ACC112 (cell line): ENCODE measurements around the gene FBXL20.
"Not testable (repeated sequence)": the region's sequence is repeated elsewhere in the genome, so short reads cannot be mapped to it uniquely, and the experiment has no call there.

Source experiments
- H2AFZ ChIP-seq: fragments of 200-600 bp; sonication (generic); one replicate; pipeline ENCODE4 v1.6.0; 2017; ENCODE audit warnings: antibody characterized with exemption, low read length; ENCODE audit not compliant: unreplicated experiment
- H3K27ac ChIP-seq: fragments of 200-600 bp; sonication (generic); 2 replicates; pipeline ENCODE4 v1.5.1; 2014; ENCODE audit warnings: low read depth, mild to moderate bottlenecking, antibody characterized with exemption, low read length, moderate library complexity
- H3K27me3 ChIP-seq: fragments of 200-600 bp; sonication (generic); 2 replicates; pipeline ENCODE4 v1.6.1; 2014; ENCODE audit warnings: mild to moderate bottlenecking, antibody characterized with exemption, low read length, moderate library complexity, mixed read lengths; ENCODE audit not compliant: insufficient read depth
- H3K36me3 ChIP-seq: fragments of 200-600 bp; sonication (generic); 2 replicates; pipeline ENCODE4 v1.6.1; 2016; ENCODE audit warnings: mild to moderate bottlenecking, antibody characterized with exemption, low read length, moderate library complexity, mixed read lengths; ENCODE audit not compliant: insufficient read depth
- H3K4me1 ChIP-seq: fragments of 200-600 bp; sonication (generic); one replicate; pipeline ENCODE4 v1.6.1; 2016; ENCODE audit warnings: low read length, mixed read lengths; ENCODE audit not compliant: insufficient read depth, unreplicated experiment, control insufficient read depth
- H3K4me3 ChIP-seq: fragments of 200-600 bp; sonication (generic); 2 replicates; pipeline ENCODE4 v1.5.1; 2014; ENCODE audit warnings: mild to moderate bottlenecking, low read depth, low read length
- H3K79me2 ChIP-seq: fragments of 200-600 bp; sonication (generic); one replicate; pipeline ENCODE4 v1.6.0; 2016; ENCODE audit warnings: low read length; ENCODE audit not compliant: control insufficient read depth, unreplicated experiment, insufficient read depth

Gene FBXL20

GRCh38 chr17:39401412-39402243, at the start of gene FBXL20:
Gene FBXL20 (minus strand): TSS chr17:39401626. CDS start chr17:39401402, 224 bp downstream.
- no peaks in the 10 kb centered on the region for H3K36me3 ChIP-seq
- peak within 1 kb of the TSS; percentile 86 for H2AFZ ChIP-seq
- H3K4me3 ChIP-seq = peak within 1 kb of the TSS; percentile 80
- H3K27me3 ChIP-seq = no peaks in the 10 kb centered on the region
- H3K27ac ChIP-seq = peak within 1 kb of the TSS; percentile 32; the same call in 1 of the 2 replicates
- peaks cover 21% of the 10 kb centered on the region for H3K4me1 ChIP-seq
- peaks cover 14% of the 10 kb centered on the region for H3K79me2 ChIP-seq

GRCh38 chr17:39450847-39451581, 49.6 kb upstream of the FBXL20 start, which contains the start of gene MED1:
Gene MED1 (minus strand): TSS chr17:39451263. CDS start chr17:39451062, 201 bp downstream.
- peaks cover 38% of the 10 kb centered on the region for H3K79me2 ChIP-seq
- peaks cover 4% of the 10 kb centered on the region; the same call in 1 of the 2 replicates for H3K36me3 ChIP-seq
- peak within 1 kb of the TSS; percentile 87 for H3K4me3 ChIP-seq
- H3K27me3 ChIP-seq = no peaks in the 10 kb centered on the region
- peak within 1 kb of the TSS; percentile 69 for H2AFZ ChIP-seq
- H3K4me1 ChIP-seq = no peaks in the 10 kb centered on the region
- peak within 1 kb of the TSS; percentile 78 for H3K27ac ChIP-seq

GRCh38 chr17:39450051-39450450, 48.6 kb upstream of the FBXL20 start:
- Histone ChIP-seq H3K36me3 (peaks cover 4% of the 10 kb centered on the region; the same call in 1 of the 2 replicates), H3K4me1 (no peaks in the 10 kb centered on the region), H3K27me3 (no peaks in the 10 kb centered on the region), H2AFZ (no peak overlapping the region), H3K27ac (peak overlapping the region; percentile 78), H3K4me3 (peak overlapping the region; percentile 87), H3K79me2 (peaks cover 38% of the 10 kb centered on the region)

- Histone ChIP-seq H3K79me2 (peaks cover 38% of the 10 kb centered on the region), H3K27ac (no peak overlapping the region), H2AFZ (no peak overlapping the region), H3K4me1 (no peaks in the 10 kb centered on the region), H3K36me3 (peaks cover 14% of the 10 kb centered on the region), H3K4me3 (no peak overlapping the region), H3K27me3 (no peaks in the 10 kb centered on the region)
Observed at GRCh38 chr17:39447561-39447960, 46.1 kb upstream of the FBXL20 start.

GRCh38 chr17:39443326-39443725, 41.9 kb upstream of the FBXL20 start:
- H3K79me2 ChIP-seq = peaks cover 14% of the 10 kb centered on the region
- no peaks in the 10 kb centered on the region for H3K4me1 ChIP-seq
- H3K27ac ChIP-seq = no peak overlapping the region
- no peaks in the 10 kb centered on the region for H3K27me3 ChIP-seq
- no peak overlapping the region for H3K4me3 ChIP-seq
- H2AFZ ChIP-seq = no peak overlapping the region
- H3K36me3 ChIP-seq = peaks cover 33% of the 10 kb centered on the region

GRCh38 chr17:39439868-39440267, 38.4 kb upstream of the FBXL20 start:
- H2AFZ ChIP-seq, H3K4me1 ChIP-seq, H3K4me3 ChIP-seq, H3K79me2 ChIP-seq, H3K27ac ChIP-seq, H3K27me3 ChIP-seq: not testable (repeated sequence)
- H3K36me3 ChIP-seq = peaks cover 28% of the 10 kb centered on the region

GRCh38 chr17:39429600-39429999, 28.2 kb upstream of the FBXL20 start:
- H3K4me1 ChIP-seq = no peaks in the 10 kb centered on the region
- no peaks in the 10 kb centered on the region for H3K79me2 ChIP-seq
- H2AFZ ChIP-seq = no peak overlapping the region
- no peaks in the 10 kb centered on the region for H3K27me3 ChIP-seq
- no peak overlapping the region for H3K4me3 ChIP-seq
- no peak overlapping the region for H3K27ac ChIP-seq
- H3K36me3 ChIP-seq = peaks cover 11% of the 10 kb centered on the region

- Histone ChIP-seq H2AFZ (no peak overlapping the region), H3K27ac (no peak overlapping the region), H3K4me1 (no peaks in the 10 kb centered on the region), H3K27me3 (no peaks in the 10 kb centered on the region), H3K36me3 (peaks cover 24% of the 10 kb centered on the region), H3K4me3 (no peak overlapping the region), H3K79me2 (no peaks in the 10 kb centered on the region)
Observed at GRCh38 chr17:39416141-39416540, 14.7 kb upstream of the FBXL20 start.

GRCh38 chr17:39410279-39410678, 8.9 kb upstream of the FBXL20 start:
- H3K4me3 ChIP-seq = no peak overlapping the region
- H3K36me3 ChIP-seq = peaks cover 33% of the 10 kb centered on the region
- H3K4me1 ChIP-seq = peaks cover 9% of the 10 kb centered on the region
- H3K27ac ChIP-seq = no peak overlapping the region
- H3K79me2 ChIP-seq = no peaks in the 10 kb centered on the region
- H2AFZ ChIP-seq = no peak overlapping the region
- H3K27me3 ChIP-seq = no peaks in the 10 kb centered on the region

GRCh38 chr17:39408360-39408759, 6.9 kb upstream of the FBXL20 start:
- Histone ChIP-seq H2AFZ (no peak overlapping the region), H3K79me2 (no peaks in the 10 kb centered on the region), H3K4me3 (no peak overlapping the region), H3K36me3 (peaks cover 28% of the 10 kb centered on the region), H3K4me1 (peaks cover 21% of the 10 kb centered on the region), H3K27me3 (no peaks in the 10 kb centered on the region), H3K27ac (no peak overlapping the region)
